OCI-LY7 (cell line): ENCODE measurements around the gene CARD11.

Source experiments
- CTCF ChIP-seq: fragments of 200-600 bp; sonication (generic); conservative IDR thresholded peaks from 2 replicates; pipeline ENCODE4 v1.5.1; 2014; ENCODE audit warnings: mild to moderate bottlenecking, antibody characterized with exemption, low read length, moderate library complexity, mixed read lengths
- EZH2phosphoT487 ChIP-seq: fragments of 200-600 bp; sonication (generic); IDR thresholded peaks from 2 replicates; pipeline ENCODE4 v1.6.1; 2018; ENCODE audit warnings: low read depth, borderline replicate concordance, mild to moderate bottlenecking, mixed run types, antibody characterized with exemption, low read length, moderate library complexity, mixed read lengths

GRCh38 chr7:3082831-3083230 lies 39.2 kb upstream of the CARD11 start:
- TF ChIP-seq CTCF (peak; percentile 50), EZH2phosphoT487 (no peak)
